Measurements from ENCODE around the gene CNPY3. TPM values are rescaled to one million over a fixed set of nuclear protein-coding genes. Genes with fewer than 3 reads are reported as not detected.
A peak's percentile ranks its signal among the peaks of the same experiment; 100 is the strongest.

CNPY3 gene
- total and polyA plus RNA-seq, 10 of the 15 experiments (the other 5 are each of a cell fraction or from before 2014, with no cell fraction given), result 7.2 to 102 (median 73.6) TPM

DNA sequence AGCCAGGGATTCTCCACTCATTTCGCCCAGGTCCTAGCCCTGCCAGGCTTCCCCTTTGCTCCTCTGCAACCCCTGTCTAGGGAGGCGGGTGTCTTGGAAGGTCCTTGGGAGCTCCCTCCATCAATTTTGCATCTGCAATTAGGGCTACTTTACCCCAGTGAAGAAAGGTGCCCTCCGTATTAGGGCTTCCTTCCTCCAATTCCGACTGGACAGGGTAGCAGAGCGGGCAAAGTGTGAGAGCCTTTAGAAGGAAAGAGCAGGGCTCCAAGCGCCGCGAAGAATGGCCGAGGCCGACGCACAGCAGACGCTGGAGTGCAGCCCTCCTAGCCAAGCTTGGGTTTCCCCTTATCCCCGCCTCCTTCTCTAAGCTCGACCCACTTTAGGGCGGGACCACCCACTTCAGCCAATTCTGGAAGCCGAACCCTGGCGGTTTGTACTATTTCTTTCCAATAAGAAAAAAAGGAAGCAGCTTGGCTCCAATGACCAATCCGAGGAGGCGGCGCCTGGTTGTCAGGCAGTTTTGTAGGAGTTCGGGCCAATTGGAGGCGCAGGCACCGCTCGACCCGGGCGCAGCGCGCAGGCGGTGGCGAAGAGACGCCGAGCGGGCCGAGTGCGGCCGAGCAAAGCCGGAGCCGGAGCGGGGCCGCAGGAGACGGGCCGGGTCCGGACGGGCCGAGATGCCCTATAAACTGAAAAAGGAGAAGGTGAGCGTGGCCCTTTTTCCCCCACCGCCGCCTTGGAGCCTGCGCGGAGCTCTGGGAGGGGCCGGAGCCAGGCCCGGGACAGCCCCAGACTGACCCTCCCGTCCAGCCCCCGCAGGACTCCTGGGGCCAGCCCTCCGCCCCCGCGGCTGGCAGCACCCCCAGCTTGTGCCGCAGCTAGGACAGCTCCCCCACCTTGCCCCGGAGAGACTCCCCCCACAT is 55.0 kb downstream of the CNPY3 start, which contains the start of gene PPP2R5D:
TSS of gene PPP2R5D (plus strand) at position 570 of the 923 bp plus-strand sequence. CDS start at position 678, 108 bp downstream.
- peak within 1 kb of the TSS; percentile 79 for H3K27ac ChIP-seq (ENCODE audit: control insufficient read depth, insufficient read depth)
- peak within 1 kb of the TSS; percentile 84 for H3K9ac ChIP-seq (ENCODE audit: control insufficient read depth, insufficient read depth, low read length)
- intact Hi-C loops (cut with micrococcal nuclease; ENCODE audit: unreplicated experiment) (loop anchor here (2.0 kb wide), 1 partner anchor 53 kb away; no protein-coding TSS in a partner anchor), in situ Hi-C loops (cut with MboI) (no loop called here)
- no TSS peak for BruUV-seq (replicated peaks)
- ATAC-seq, result peak; percentile 97
- peaks cover 0 to under 1% of the 10 kb centered on the region in 2 experiments; a peak in 1 of 4 replicates for H3K36me3 ChIP-seq (ENCODE audit: control insufficient read depth in 2 of 2, insufficient read depth in 2 of 2, low read length in 1 of 2)
- H3K4me3 ChIP-seq, result peak within 1 kb of the TSS; percentile 98
- no peaks in the 10 kb centered on the region for H3K9me3 ChIP-seq (replicated peaks; ENCODE audit: control insufficient read depth, insufficient read depth, low read length)
- ChIA-PET RAD21 (ENCODE audit: unreplicated experiment) (interaction anchor here (0.8 to 2.2 kb wide), 7 partner anchors 9 to 84 kb away, joined by 3 to 31 read pairs (median 6); partner anchors contain the start of genes CNPY3, KLHDC3 and MEA1), CTCF (interaction anchor here (0.5 to 1.9 kb wide), 11 partner anchors 12 to 522 kb away, joined by 3 to 14 read pairs (median 3); partner anchors contain the start of gene CNPY3), SMC1A (ENCODE audit: uncharacterized antibody, unreplicated experiment) (interaction anchor here (0.6 to 1.9 kb wide), 12 partner anchors 8 to 645 kb away, joined by 3 to 12 read pairs (median 3); partner anchors contain the start of genes CNPY3, GTPBP2, KLHDC3 and MEA1), POLR2A (interaction anchor here (0.6 to 2.2 kb wide), 26 partner anchors 9 to 493 kb away, joined by 3 to 32 read pairs (median 4); partner anchors contain the start of genes CNPY3, CUL7, KLC4 and KLHDC3)
- DNase-seq (ENCODE audit: low read depth, low spot score), result peak; percentile 94
- FAIRE-seq, result peak; percentile 97
- H4K20me1 ChIP-seq (ENCODE audit: control insufficient read depth, insufficient read depth), result no peaks in the 10 kb centered on the region
- peaks cover 23% of the 10 kb centered on the region for H3K4me1 ChIP-seq (ENCODE audit: control insufficient read depth, insufficient read depth, low read length)
- peak within 1 kb of the TSS; percentile 100 for H3K4me2 ChIP-seq (ENCODE audit: control insufficient read depth, insufficient read depth)
- H2AFZ ChIP-seq (ENCODE audit: control insufficient read depth, low read depth, low read length), result peak within 1 kb of the TSS; percentile 99
- 1% methylated on average over 34 of the region's 59 CpGs for WGBS (ENCODE audit: insufficient coverage, insufficient replicate concordance, low lambda C conversion rate, missing lambda C conversion rate)
- peaks cover 17% of the 10 kb centered on the region for H3K79me2 ChIP-seq (ENCODE audit: control insufficient read depth, insufficient read depth, low read length)
- H3K27me3 ChIP-seq (replicated peaks in 1 of 2; ENCODE audit: control insufficient read depth in 2 of 2, insufficient read depth in 2 of 2, low read length in 1 of 2), result no peaks in the 10 kb centered on the region
- no peak for TF ChIP-seq ZNF622 (IDR thresholded peaks at IDR 0.05)
- no peak for TF ChIP-seq SRF (IDR thresholded peaks at IDR 0.05; ENCODE audit: low read depth in 2 of 2, low read length in 2 of 2)
- TF ChIP-seq SMARCA5 (IDR thresholded peaks at IDR 0.05), result no peak; the same call in 1 of the 2 replicates
- TF ChIP-seq HCFC1 (IDR thresholded peaks at IDR 0.05; ENCODE audit: low read length), result no peak
- peak; percentile 91 for TF ChIP-seq POLR2AphosphoS2 (IDR thresholded peaks at IDR 0.05; ENCODE audit: low read depth, low read length)
- TF ChIP-seq FOXK2 (IDR thresholded peaks at IDR 0.05), result no peak
- no peak for TF ChIP-seq BRCA1 (IDR thresholded peaks at IDR 0.05; ENCODE audit: low read depth, low read length)
- TF ChIP-seq ESRRA (IDR thresholded peaks at IDR 0.05; ENCODE audit: low read length), result no peak
- peak; percentile 83 for TF ChIP-seq PML (IDR thresholded peaks at IDR 0.05; ENCODE audit: low read length)
- TF ChIP-seq, protein P1, sequence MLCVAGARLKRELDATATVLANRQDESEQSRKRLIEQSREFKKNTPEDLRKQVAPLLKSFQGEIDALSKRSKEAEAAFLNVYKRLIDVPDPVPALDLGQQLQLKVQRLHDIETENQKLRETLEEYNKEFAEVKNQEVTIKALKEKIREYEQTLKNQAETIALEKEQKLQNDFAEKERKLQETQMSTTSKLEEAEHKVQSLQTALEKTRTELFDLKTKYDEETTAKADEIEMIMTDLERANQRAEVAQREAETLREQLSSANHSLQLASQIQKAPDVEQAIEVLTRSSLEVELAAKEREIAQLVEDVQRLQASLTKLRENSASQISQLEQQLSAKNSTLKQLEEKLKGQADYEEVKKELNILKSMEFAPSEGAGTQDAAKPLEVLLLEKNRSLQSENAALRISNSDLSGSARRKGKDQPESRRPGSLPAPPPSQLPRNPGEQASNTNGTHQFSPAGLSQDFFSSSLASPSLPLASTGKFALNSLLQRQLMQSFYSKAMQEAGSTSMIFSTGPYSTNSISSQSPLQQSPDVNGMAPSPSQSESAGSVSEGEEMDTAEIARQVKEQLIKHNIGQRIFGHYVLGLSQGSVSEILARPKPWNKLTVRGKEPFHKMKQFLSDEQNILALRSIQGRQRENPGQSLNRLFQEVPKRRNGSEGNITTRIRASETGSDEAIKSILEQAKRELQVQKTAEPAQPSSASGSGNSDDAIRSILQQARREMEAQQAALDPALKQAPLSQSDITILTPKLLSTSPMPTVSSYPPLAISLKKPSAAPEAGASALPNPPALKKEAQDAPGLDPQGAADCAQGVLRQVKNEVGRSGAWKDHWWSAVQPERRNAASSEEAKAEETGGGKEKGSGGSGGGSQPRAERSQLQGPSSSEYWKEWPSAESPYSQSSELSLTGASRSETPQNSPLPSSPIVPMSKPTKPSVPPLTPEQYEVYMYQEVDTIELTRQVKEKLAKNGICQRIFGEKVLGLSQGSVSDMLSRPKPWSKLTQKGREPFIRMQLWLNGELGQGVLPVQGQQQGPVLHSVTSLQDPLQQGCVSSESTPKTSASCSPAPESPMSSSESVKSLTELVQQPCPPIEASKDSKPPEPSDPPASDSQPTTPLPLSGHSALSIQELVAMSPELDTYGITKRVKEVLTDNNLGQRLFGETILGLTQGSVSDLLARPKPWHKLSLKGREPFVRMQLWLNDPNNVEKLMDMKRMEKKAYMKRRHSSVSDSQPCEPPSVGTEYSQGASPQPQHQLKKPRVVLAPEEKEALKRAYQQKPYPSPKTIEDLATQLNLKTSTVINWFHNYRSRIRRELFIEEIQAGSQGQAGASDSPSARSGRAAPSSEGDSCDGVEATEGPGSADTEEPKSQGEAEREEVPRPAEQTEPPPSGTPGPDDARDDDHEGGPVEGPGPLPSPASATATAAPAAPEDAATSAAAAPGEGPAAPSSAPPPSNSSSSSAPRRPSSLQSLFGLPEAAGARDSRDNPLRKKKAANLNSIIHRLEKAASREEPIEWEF (IDR thresholded peaks at IDR 0.05; ENCODE audit: insufficient replicate concordance, low read depth, low read length), result no peak
- TF ChIP-seq, protein P2, sequence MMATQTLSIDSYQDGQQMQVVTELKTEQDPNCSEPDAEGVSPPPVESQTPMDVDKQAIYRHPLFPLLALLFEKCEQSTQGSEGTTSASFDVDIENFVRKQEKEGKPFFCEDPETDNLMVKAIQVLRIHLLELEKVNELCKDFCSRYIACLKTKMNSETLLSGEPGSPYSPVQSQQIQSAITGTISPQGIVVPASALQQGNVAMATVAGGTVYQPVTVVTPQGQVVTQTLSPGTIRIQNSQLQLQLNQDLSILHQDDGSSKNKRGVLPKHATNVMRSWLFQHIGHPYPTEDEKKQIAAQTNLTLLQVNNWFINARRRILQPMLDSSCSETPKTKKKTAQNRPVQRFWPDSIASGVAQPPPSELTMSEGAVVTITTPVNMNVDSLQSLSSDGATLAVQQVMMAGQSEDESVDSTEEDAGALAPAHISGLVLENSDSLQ (IDR thresholded peaks at IDR 0.05), result no peak
- TF ChIP-seq GATAD2B (conservative IDR thresholded peaks at IDR 0.05; ENCODE audit: low read depth), result no peak; the same call in 1 of the 2 replicates

Measured in GM12878 (cell line).